OCI-LY1 (cell line): Measurements from ENCODE around the gene DNAH8.

ENCODE experiments used
- EZH2 ChIP-seq: fragments of 200-600 bp; sonication (generic), shearing (Covaris generic); IDR thresholded peaks from 2 replicates; pipeline ENCODE4 v1.8.0; 2017; ENCODE audit warnings: borderline replicate concordance, mixed run types, mild to moderate bottlenecking, antibody characterized with exemption, low read length, moderate library complexity, mixed read lengths
- TF ChIP-seq, protein P1 (sequence below): fragments of 200-600 bp; sonication (generic), shearing (Covaris generic); IDR thresholded peaks from 2 replicates; pipeline ENCODE4 v1.5.1; 2017; ENCODE audit warnings: mild to moderate bottlenecking, antibody characterized with exemption, low read length, moderate library complexity, mixed read lengths

DNA sequence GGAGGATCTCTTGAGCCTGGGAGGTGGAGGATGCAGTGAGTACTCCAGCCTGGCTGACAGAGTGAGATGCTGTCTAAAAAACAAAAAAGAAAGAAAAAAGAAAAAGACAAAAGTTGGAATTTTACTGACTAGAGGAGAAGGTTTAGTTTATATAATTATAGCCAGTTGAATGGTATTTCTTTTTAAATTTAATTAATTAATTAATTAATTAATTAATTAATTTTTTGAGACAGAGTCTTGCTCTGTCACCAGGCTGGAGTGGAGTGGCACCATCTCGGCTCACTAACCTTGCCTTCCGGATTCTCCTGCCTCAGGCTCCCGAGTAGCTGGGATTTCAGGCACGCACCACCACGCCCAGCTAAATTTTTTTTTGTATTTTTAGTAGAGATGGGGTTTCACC is 8.7 kb downstream of the DNAH8 start:
- no peak for TF ChIP-seq EZH2
- TF ChIP-seq, protein P1, sequence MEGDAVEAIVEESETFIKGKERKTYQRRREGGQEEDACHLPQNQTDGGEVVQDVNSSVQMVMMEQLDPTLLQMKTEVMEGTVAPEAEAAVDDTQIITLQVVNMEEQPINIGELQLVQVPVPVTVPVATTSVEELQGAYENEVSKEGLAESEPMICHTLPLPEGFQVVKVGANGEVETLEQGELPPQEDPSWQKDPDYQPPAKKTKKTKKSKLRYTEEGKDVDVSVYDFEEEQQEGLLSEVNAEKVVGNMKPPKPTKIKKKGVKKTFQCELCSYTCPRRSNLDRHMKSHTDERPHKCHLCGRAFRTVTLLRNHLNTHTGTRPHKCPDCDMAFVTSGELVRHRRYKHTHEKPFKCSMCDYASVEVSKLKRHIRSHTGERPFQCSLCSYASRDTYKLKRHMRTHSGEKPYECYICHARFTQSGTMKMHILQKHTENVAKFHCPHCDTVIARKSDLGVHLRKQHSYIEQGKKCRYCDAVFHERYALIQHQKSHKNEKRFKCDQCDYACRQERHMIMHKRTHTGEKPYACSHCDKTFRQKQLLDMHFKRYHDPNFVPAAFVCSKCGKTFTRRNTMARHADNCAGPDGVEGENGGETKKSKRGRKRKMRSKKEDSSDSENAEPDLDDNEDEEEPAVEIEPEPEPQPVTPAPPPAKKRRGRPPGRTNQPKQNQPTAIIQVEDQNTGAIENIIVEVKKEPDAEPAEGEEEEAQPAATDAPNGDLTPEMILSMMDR: no peak
